GM10266 (cell line): ENCODE data around the gene TBC1D1.
A peak's percentile ranks its signal among the peaks of the same experiment; 100 is the strongest.

Experiments
- DNase-seq: peaks from one replicate; pipeline ENCODE4 v3.0.0; 2012; ENCODE audit errors: extremely low spot score
- TF ChIP-seq, protein P1 (sequence below): IDR thresholded peaks from 2 replicates; pipeline ENCODE4 v1.5.1; 2012; ENCODE audit warnings: mild to moderate bottlenecking, low read depth; ENCODE audit not compliant: control insufficient read depth, insufficient read depth; ENCODE audit errors: missing control alignments

TBC1D1 gene

DNA sequence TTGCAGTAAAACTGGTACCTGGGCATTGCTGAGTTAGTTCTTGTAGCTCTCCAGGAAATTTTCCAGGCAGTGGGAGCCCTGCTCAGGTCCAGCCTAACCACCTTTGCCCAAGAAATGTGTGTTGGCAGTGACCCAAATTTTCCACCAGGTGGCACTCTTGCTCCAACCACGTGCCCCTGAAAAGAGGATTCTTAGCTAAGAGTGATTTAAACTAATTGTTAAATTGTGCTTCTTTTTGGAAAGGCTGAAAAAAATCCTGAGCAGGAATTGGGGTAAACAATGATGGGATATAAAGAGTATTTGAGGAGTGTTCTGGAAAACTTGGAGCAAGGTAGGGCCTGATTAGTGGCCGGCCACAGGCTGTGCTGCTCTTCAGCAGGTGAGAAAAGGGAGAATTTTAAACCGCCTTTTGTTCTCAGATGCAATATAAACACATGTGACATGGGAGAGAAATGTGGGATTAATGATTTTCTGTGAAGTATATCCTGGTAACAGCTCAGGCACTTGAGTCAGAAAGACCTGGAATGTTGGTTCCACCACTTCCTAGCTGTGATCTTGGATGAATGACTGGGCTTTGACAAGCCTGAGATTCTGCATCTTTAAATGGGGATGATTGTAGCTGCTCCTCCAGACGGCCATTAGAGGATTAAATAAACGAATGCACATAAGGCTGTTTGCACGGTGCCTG lies 288.9 kb downstream of the TBC1D1 start:
- DNase-seq, result peak; percentile 72
- TF ChIP-seq, protein P1, sequence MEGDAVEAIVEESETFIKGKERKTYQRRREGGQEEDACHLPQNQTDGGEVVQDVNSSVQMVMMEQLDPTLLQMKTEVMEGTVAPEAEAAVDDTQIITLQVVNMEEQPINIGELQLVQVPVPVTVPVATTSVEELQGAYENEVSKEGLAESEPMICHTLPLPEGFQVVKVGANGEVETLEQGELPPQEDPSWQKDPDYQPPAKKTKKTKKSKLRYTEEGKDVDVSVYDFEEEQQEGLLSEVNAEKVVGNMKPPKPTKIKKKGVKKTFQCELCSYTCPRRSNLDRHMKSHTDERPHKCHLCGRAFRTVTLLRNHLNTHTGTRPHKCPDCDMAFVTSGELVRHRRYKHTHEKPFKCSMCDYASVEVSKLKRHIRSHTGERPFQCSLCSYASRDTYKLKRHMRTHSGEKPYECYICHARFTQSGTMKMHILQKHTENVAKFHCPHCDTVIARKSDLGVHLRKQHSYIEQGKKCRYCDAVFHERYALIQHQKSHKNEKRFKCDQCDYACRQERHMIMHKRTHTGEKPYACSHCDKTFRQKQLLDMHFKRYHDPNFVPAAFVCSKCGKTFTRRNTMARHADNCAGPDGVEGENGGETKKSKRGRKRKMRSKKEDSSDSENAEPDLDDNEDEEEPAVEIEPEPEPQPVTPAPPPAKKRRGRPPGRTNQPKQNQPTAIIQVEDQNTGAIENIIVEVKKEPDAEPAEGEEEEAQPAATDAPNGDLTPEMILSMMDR, result peak; percentile 84

DNA sequence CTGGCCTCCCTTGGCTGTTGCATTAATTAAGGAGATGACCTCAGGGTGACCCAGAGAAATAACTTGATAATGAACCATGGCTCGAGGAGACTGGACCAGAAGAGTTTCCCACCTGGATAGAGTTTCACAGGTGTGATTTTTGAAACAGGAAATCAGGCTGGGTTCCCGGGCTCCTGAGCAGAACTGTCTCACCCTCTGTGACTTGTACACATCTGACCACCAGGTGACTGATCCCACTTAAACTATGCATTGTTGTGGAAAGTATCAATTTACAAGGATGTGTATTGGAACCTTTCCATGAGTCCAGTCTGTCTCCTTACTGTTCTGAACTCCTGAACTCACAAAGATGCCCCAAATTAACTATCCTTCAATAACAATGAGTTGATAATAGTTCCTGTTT lies 289.6 kb downstream of the TBC1D1 start:
- TF ChIP-seq, protein P1, result no peak
- no peak for DNase-seq

DNA sequence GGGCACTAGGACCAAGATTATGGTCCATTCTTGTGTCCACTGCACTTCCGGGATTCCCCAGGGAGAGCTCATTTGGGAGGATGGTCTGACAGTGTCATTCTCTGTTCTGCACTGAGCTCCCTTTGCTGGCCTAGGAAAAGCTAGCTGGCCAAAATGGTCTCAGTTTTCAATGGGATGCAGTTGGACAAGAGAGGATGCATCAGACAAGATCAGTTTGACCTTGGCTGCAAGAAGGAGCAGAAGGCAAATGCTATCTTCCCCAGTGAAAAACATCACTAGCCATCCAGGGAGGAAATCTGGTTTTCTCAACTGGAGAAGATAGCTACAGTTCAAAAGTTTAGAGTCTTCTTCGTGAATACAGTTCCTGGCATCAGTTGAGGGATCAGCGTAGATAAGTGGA lies 290.4 kb downstream of the TBC1D1 start:
- TF ChIP-seq, protein P1, result no peak

DNA sequence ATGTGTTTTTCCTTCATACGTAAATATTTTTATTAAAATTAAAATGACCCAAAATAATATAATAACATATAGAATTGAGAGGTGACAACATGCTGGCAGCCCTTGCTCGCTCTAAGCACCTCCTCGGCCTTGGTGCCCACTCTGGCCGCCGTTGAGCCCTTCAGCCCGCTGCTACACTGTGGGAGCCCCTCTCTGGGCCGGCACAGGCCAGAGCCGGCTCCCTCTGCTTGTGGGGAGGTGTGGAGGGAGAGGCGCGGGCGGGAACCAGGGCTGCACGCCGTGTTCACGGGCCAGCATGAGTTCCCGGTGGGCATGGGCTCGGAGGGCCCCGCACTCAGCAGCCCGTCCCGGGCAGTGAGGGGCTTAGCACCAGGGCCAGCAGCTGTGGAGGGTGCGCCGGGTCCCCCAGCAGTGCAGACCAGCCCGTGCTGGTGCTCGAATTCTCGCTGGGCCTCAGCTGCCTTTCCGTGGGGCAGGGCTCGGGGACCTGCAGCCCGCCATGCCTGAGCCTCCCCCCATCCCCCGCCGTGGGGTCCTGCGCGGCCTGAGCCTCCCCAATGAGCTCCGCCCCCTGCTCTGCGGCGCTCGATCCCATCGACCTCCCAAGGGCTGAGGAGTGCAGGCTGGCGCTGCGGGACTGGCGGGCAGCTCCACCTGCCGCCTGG lies 291.6 kb downstream of the TBC1D1 start:
- DNase-seq, result no peak
- TF ChIP-seq, protein P1, result no peak

More for the DNA sequence above, 290.4 kb downstream of the TBC1D1 start:
- no peak for DNase-seq

DNA sequence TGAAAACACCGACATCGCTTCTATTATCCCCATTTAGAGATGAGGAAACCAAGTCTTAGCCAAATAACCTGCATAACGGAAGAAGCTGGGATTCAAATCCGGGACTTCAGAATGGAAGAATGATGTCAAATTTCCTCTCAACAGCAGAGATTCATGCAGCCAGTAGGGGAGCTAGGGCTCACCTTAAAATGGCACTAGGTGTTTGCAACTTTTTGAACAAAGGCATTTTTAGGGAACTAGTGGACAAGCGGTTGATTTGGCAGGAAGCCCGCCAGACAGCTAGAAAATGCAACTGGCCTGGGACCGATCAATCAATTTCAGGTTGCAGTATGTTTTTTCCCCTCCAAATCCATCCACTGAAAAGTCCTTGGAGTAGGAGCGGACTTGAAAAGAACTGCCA lies 293.5 kb downstream of the TBC1D1 start:
- TF ChIP-seq, protein P1, result no peak
- no peak for DNase-seq

DNA sequence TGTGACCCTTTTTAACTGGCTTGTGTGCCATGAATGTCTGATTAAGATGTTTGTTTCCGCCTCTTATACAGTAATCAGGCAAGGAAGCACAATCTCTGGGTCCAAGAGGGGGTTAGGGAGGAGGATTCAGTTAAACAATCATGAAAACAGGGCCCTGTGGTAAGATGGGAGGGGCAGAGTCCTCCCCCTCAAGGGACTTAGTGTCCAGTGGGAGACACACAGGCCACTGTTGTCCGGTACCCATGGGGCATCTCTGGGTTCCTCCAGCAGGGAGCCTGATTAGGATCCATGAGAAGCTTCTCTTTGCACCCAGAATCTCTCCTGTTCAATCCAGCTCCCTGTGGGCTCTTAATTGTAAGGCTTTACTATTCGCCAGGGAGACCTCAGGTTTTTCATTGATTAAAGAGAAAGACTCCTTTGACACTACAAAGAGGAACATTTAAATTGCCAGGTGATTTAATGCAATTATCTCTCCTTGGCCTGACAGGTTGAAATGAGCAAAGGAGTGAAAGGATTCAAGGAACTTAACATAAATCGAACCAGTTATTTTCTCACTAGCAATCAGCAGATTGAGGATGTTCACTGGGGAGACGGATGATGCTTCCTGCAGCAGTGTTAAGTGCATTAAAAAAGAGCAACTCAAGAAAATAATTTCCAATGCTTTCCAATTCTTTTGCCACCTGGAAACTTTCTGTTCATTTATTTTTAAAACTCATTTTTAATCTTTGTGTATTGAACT lies 294.7 kb downstream of the TBC1D1 start:
- DNase-seq, result no peak
- TF ChIP-seq, protein P1, result no peak

DNA sequence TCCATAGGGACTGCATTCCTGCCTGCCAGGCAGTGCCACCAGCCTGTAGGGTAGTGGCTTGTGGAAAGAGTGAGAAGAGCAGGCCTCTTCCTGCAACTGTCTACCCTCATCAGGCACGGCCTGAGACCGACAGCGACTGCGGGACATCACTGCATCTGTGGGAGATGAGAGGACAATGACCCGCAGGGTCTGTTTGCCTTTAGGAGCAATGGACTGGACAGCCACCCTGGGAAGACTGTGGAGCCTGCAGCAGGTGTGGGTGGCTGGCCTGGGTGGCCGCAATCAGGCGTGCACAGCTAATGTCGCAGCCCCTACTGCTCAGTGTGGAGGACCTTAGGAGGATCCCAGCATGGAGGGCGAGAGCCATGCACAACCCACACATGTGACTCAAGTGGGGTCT lies 297.3 kb downstream of the TBC1D1 start:
- TF ChIP-seq, protein P1, result no peak
- no peak for DNase-seq
